Aorta (tissue), 5 donors: ENCODE measurements around the gene ZFP30. TPM values are rescaled to one million over a fixed set of nuclear protein-coding genes. Genes with fewer than 3 reads are reported as not detected.
"Not testable (repeated sequence)": the region's sequence is repeated elsewhere in the genome, so short reads cannot be mapped to it uniquely, and the experiment has no call there.

Experiments
- ATAC-seq: fragments of 200-7000 bp; cut with Tn5 transposase; one replicate; pipeline ENCODE4 v1.9.1; 2022; ENCODE audit warnings: moderate library complexity; ENCODE audit not compliant: low FRiP score
- DNase-seq, 2 donors: peaks; one replicate each; pipeline ENCODE4 v3.0.0-alpha.2; 2020
- H3K27ac ChIP-seq, 2 donors: one replicate each; pipeline ENCODE4 v1.5.1; 2013; ENCODE audit warnings: low read length in 2 of 2, mild to moderate bottlenecking in 2 of 2, moderate library complexity in 2 of 2, control low read depth in 1 of 2, inconsistent platforms in 1 of 2, low read depth in 1 of 2
- H3K27me3 ChIP-seq, 2 donors: one replicate each; pipeline ENCODE4 v1.6.1; 2013; ENCODE audit warnings: control low read depth in 1 of 2, low read length in 1 of 2, mild to moderate bottlenecking in 1 of 2, moderate library complexity in 1 of 2; ENCODE audit not compliant: insufficient read depth in 2 of 2, control insufficient read depth in 1 of 2
- H3K36me3 ChIP-seq, 2 donors: one replicate each; pipeline ENCODE4 v1.6.1; 2013; ENCODE audit warnings: control low read depth in 1 of 2, low read length in 1 of 2, mild to moderate bottlenecking in 1 of 2; ENCODE audit not compliant: insufficient read depth in 2 of 2, control insufficient read depth in 1 of 2
- H3K4me1 ChIP-seq, 2 donors: one replicate each; pipeline ENCODE4 v1.6.1; 2013; ENCODE audit warnings: low read length in 2 of 2, control low read depth in 1 of 2, mild to moderate bottlenecking in 1 of 2, moderate library complexity in 1 of 2; ENCODE audit not compliant: insufficient read depth in 2 of 2, control insufficient read depth in 1 of 2
- H3K4me3 ChIP-seq, 2 donors: one replicate each; pipeline ENCODE4 v1.5.1; 2013; ENCODE audit warnings: low read length in 2 of 2, control low read depth in 1 of 2, mild to moderate bottlenecking in 1 of 2
- H3K9me3 ChIP-seq: one replicate; pipeline ENCODE4 v1.6.1; 2013; ENCODE audit warnings: mild to moderate bottlenecking, low read length; ENCODE audit not compliant: control insufficient read depth
- WGBS, 2 donors: extraction: QIAGEN DNeasy Blood & Tissue Kit; methylation state at CpG; one replicate each; pipeline ENCODE4 v1.1.7; 2013; 5-methylcytosine and 5-hydroxymethylcytosine counted together
- intact Hi-C, 2 donors: fragments of 100-400 bp; cut with DNase I; formaldehyde crosslinking; loops; one replicate each; pipeline versions ENCODE4 v1.14.2 to v1.15.0; 2022
- polyA plus RNA-seq, 2 donors: library from polyadenylated mRNA; stranded (reverse); fragments of 200-250 nt; gene quantifications; one replicate each; pipeline ENCODE4 v1.2.3, GENCODE V29; 2013
- total RNA-seq, 2 donors: library from RNA; stranded (reverse); fragmentation: NEBNext Ultra II Directional; extraction: Animal tissue kit (Norgen Biotek cat#: 25700); gene quantifications; one replicate each; pipeline ENCODE4 v1.2.1, GENCODE V29; 2021
- donor health status: healthy with polysubstance abuse.
- donor health status: Bipolar disorder and iron deficiency.
- donor health status: DM: no; HTN: no; CAD: no.
- donor health status: DM: no; HTN: no; CAD: no.
- donor health status: DM: yes; HTN: yes; CAD: no.

The ZFP30 gene
- total and polyA plus RNA-seq, 4 donors, result 1.9 to 15.7 (median 8.3) TPM

DNA sequence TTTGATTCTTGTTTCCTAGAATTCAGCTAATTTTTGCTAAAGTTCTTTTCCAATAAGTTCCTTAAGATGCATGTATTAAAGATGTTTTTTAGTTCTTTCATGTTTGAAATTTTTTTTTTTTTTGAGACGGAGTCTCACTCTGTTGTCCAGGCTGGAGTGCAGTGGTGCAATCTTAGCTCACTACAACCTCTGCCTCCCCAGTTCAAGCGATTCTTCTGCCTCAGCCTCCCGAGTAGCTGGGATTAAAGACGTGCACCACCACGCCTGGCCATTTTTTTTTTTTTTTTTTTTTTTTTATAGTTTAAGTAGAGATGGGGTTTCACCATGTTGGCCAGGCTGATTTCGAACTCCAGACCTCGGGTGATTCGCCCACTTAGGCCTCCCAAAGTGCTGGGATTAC, 1.9 kb upstream of the ZFP30 start:
- not testable (repeated sequence) for H3K27ac ChIP-seq, H3K9me3 ChIP-seq, ATAC-seq, H3K4me1 ChIP-seq, DNase-seq, H3K27me3 ChIP-seq, H3K36me3 ChIP-seq, H3K4me3 ChIP-seq
- 95 to 97% methylated on average over 8 of the region's 8 CpGs for WGBS, 2 donors
- intact Hi-C loops, result loop anchor here in 1 of 2 donors (10.0 kb wide), 1 partner anchor 62 kb away; the partner anchor contains the start of genes ZNF540 and ZNF571

- DNase-seq, result peak; percentile 89 to 94
- Histone ChIP-seq H3K4me3 (peak overlapping the region; percentile 59 to 82), H3K4me1 (no peaks in the 10 kb centered on the region), H3K27ac (peak overlapping the region; percentile 36 to 55), H3K9me3 (no peaks in the 10 kb centered on the region), H3K27me3 (no peaks in the 10 kb centered on the region), H3K36me3 (no peaks in the 10 kb centered on the region)
- peak; percentile 92 for ATAC-seq
- 0% methylated on average over 57 of the region's 57 CpGs for WGBS, 2 donors
- intact Hi-C loops, result loop anchor here (2.0 to 10.0 kb wide), 2 partner anchors 61 kb away; partner anchors contain the start of genes ZNF540 (in 2 of the 2) and ZNF571 (in 2 of the 2)
These were observed 565 bp upstream of the ZFP30 start for GRCh38 chr19:37655689-37656371.

GRCh38 chr19:37654629-37655300, 500 bp downstream of the ZFP30 start:
- H3K36me3 ChIP-seq, result no peaks in the 10 kb centered on the region
- peak; percentile 58 to 74 for DNase-seq
- peak; percentile 77 for ATAC-seq

GRCh38 chr19:37654118-37654517, 1.1 kb downstream of the ZFP30 start:
- ATAC-seq (no peak), DNase-seq (no peak)
- WGBS, 2 donors, result 1% methylated on average over 5 of the region's 5 CpGs
- H3K9me3 ChIP-seq, result peaks cover 3% of the 10 kb centered on the region
- intact Hi-C loops, result loop anchor here (2.0 to 10.0 kb wide), 2 partner anchors 59 kb away; partner anchors contain the start of genes ZNF540 (in 2 of the 2) and ZNF571 (in 2 of the 2)
- H3K36me3 ChIP-seq, result no peaks in the 10 kb centered on the region
- H3K27me3 ChIP-seq, result no peaks in the 10 kb centered on the region
- peak overlapping the region; percentile 38 to 82 for H3K4me3 ChIP-seq
- H3K27ac ChIP-seq, result no peak overlapping the region
- no peaks in the 10 kb centered on the region for H3K4me1 ChIP-seq

More at GRCh38 chr19:37654629-37655300, 500 bp downstream of the ZFP30 start:
- no peaks in the 10 kb centered on the region for H3K4me1 ChIP-seq
- intact Hi-C loops, result loop anchor here (2.0 to 10.0 kb wide), 2 partner anchors 60 kb away; partner anchors contain the start of genes ZNF540 (in 2 of the 2) and ZNF571 (in 2 of the 2)
- peak overlapping the region in 1 of 2 donors; percentile 55 for H3K27ac ChIP-seq
- peak overlapping the region; percentile 59 to 82 for H3K4me3 ChIP-seq
- WGBS, 2 donors, result 0 to 1% methylated on average over 38 to 40 of the region's 40 CpGs
- no peaks in the 10 kb centered on the region for H3K27me3 ChIP-seq
- H3K9me3 ChIP-seq, result peaks cover 1% of the 10 kb centered on the region

- Histone ChIP-seq H3K27me3 (no peaks in the 10 kb centered on the region), H3K4me3 (peak overlapping the region in 1 of 2 donors; percentile 34), H3K4me1 (no peaks in the 10 kb centered on the region), H3K36me3 (peaks cover 10 to 14% of the 10 kb centered on the region in 2 donors), H3K27ac (no peak overlapping the region), H3K9me3 (peaks cover 20% of the 10 kb centered on the region)
- intact Hi-C loops, result no loop called here
- DNase-seq (no peak), ATAC-seq (no peak)
- 95% methylated on average over 11 of the region's 11 CpGs for WGBS, 2 donors
These were observed 19.9 kb downstream of the ZFP30 start for GRCh38 chr19:37635076-37636056.

- Histone ChIP-seq H3K4me3 (peak overlapping the region; percentile 75 to 76), H3K36me3 (peaks cover 3 to 4% of the 10 kb centered on the region in 2 donors), H3K27ac (peak overlapping the region in 1 of 2 donors; percentile 59), H3K27me3 (no peaks in the 10 kb centered on the region), H3K9me3 (peaks cover 1% of the 10 kb centered on the region), H3K4me1 (no peaks in the 10 kb centered on the region)
- intact Hi-C loops, result loop anchor here (2.0 to 10.0 kb wide), 2 partner anchors 60 kb away; partner anchors contain the start of gene ZFP30 (in 2 of the 2)
- DNase-seq (peak; percentile 81 to 89), ATAC-seq (peak; percentile 89)
- 0 to 1% methylated on average over 20 of the region's 20 CpGs for WGBS, 2 donors
These were observed 60.3 kb downstream of the ZFP30 start for GRCh38 chr19:37594982-37595382.

- WGBS, 2 donors, result 0% methylated on average over 53 of the region's 53 CpGs
- Histone ChIP-seq H3K27me3 (no peaks in the 10 kb centered on the region), H3K9me3 (peaks cover 1% of the 10 kb centered on the region), H3K4me3 (peak within 1 kb of the TSS; percentile 75 to 76), H3K36me3 (peaks cover 3 to 4% of the 10 kb centered on the region in 2 donors), H3K4me1 (no peaks in the 10 kb centered on the region), H3K27ac (peak within 1 kb of the TSS in 1 of 2 donors; percentile 65)
- DNase-seq (peak; percentile 96 to 98), ATAC-seq (peak; percentile 99)
- intact Hi-C loops, result loop anchor here (2.0 to 10.0 kb wide), 2 partner anchors 60 kb away; partner anchors contain the start of gene ZFP30 (in 2 of the 2)
These were observed 60.8 kb downstream of the ZFP30 start, which contains the start of the genes ZNF540 and ZNF571 for GRCh38 chr19:37594304-37594981. Gene ZNF540 (plus strand): TSS chr19:37594876. CDS start chr19:37598448, 3,572 bp downstream. Gene ZNF571 (minus strand): TSS chr19:37594792. CDS start chr19:37586676, 8,116 bp downstream.
